Neural cell (in vitro differentiated cells): ENCODE results near the gene IL31RA.

Source experiments
- EZH2 ChIP-seq: fragments of 200-600, 300-800 bp; shearing (Covaris generic), sonication (generic); IDR thresholded peaks from 2 replicates; pipeline ENCODE4 v1.6.1; 2014; ENCODE audit warnings: antibody characterized with exemption, low read length, borderline replicate concordance, mild to moderate bottlenecking; ENCODE audit not compliant: insufficient read depth, poor library complexity, severe bottlenecking
- TAF1 ChIP-seq: IDR thresholded peaks from 2 replicates; pipeline ENCODE4 v1.6.1; 2012; ENCODE audit warnings: low read depth
- TF ChIP-seq, protein P1 (sequence below): fragments of 450-650 bp; IDR thresholded peaks from 2 replicates; pipeline ENCODE4 v1.5.1; 2014; ENCODE audit warnings: antibody characterized with exemption, mild to moderate bottlenecking, moderate library complexity; ENCODE audit not compliant: poor library complexity, severe bottlenecking

DNA sequence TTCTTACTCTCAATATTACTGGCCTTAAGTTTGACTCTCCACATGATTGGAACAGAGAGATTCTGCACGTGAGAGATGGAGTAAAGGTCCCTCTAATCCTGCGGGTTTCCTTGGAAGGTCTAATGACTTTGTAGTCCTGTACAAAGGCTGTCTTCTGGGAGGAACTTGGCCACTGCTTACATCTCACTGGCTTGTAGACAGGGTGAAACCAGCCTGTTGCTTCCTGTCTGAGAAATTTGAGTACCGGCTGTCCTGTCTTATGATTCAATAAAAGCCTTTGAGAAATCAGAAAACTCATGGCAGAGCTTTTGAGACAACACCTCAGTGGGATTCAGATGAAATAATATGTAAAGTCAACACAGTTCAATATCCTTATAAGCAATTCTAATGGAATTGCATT, 43.0 kb downstream of the IL31RA start:
- TF ChIP-seq TAF1 (no peak), EZH2 (no peak)
- TF ChIP-seq, protein P1, sequence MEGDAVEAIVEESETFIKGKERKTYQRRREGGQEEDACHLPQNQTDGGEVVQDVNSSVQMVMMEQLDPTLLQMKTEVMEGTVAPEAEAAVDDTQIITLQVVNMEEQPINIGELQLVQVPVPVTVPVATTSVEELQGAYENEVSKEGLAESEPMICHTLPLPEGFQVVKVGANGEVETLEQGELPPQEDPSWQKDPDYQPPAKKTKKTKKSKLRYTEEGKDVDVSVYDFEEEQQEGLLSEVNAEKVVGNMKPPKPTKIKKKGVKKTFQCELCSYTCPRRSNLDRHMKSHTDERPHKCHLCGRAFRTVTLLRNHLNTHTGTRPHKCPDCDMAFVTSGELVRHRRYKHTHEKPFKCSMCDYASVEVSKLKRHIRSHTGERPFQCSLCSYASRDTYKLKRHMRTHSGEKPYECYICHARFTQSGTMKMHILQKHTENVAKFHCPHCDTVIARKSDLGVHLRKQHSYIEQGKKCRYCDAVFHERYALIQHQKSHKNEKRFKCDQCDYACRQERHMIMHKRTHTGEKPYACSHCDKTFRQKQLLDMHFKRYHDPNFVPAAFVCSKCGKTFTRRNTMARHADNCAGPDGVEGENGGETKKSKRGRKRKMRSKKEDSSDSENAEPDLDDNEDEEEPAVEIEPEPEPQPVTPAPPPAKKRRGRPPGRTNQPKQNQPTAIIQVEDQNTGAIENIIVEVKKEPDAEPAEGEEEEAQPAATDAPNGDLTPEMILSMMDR, result no peak
